DND-41 (cell line): Measurements from ENCODE around the gene SHISA6.

Source experiments
- CTCF ChIP-seq: IDR thresholded peaks from 2 replicates; pipeline ENCODE4 v1.5.1; 2012; ENCODE audit warnings: borderline replicate concordance, low read length, moderate library complexity, mild to moderate bottlenecking; ENCODE audit not compliant: poor library complexity, severe bottlenecking; ENCODE audit errors: extremely low read depth
- EZH2 ChIP-seq: IDR thresholded peaks from 3 replicates; pipeline ENCODE4 v1.6.1; 2012; ENCODE audit warnings: borderline replicate concordance, low read depth, mild to moderate bottlenecking, moderate library complexity, low read length, inconsistent platforms; ENCODE audit not compliant: severe bottlenecking

GRCh38 chr17:11330006-11330405, 89.0 kb downstream of the SHISA6 start:
- TF ChIP-seq CTCF (no peak), EZH2 (no peak)
